SJSA1 (cell line): ENCODE measurements around the gene DAB2IP. TPM values are rescaled to one million over a fixed set of nuclear protein-coding genes. Genes with fewer than 3 reads are reported as not detected.

Experiments used
- DNase-seq, 2 experiments: peaks; one replicate each; pipeline ENCODE4 v3.0.0-alpha.2; 2015 to 2020; ENCODE audit warnings: low spot score in 2 of 2, low read depth in 1 of 2
- H3K27ac ChIP-seq: fragments of 250-450 bp; sonication (Bioruptor Pico); 2 replicates; pipeline ENCODE4 v1.5.1; 2020; ENCODE audit warnings: mild to moderate bottlenecking, moderate library complexity
- H3K27me3 ChIP-seq: fragments of 250-450 bp; sonication (Bioruptor Pico); replicated peaks from 2 replicates; pipeline ENCODE4 v1.5.1; 2020; ENCODE audit warnings: mild to moderate bottlenecking, moderate library complexity
- H3K36me3 ChIP-seq: fragments of 250-450 bp; sonication (Bioruptor Pico); 2 replicates; pipeline ENCODE4 v1.5.1; 2020; ENCODE audit warnings: mild to moderate bottlenecking
- H3K4me1 ChIP-seq: fragments of 250-450 bp; sonication (Bioruptor Pico); replicated peaks from 2 replicates; pipeline ENCODE4 v1.6.1; 2021; ENCODE audit warnings: mild to moderate bottlenecking
- H3K4me3 ChIP-seq: fragments of 250-450 bp; sonication (Bioruptor Pico); 2 replicates; pipeline ENCODE4 v1.5.1; 2020; ENCODE audit warnings: mild to moderate bottlenecking
- H3K9me3 ChIP-seq: fragments of 250-450 bp; sonication (Bioruptor Pico); replicated peaks from 2 replicates; pipeline ENCODE4 v1.5.1; 2020; ENCODE audit warnings: mild to moderate bottlenecking
- total RNA-seq: library from RNA; depleted of rRNA; stranded (reverse); fragments of >200 nt; shearing (Covaris generic); gene quantifications from 2 replicates; pipeline ENCODE4 v1.2.3, GENCODE V29; 2014

Gene DAB2IP
- total RNA-seq, 1 experiment from 2014 or later: 2.8 TPM

GRCh38 chr9:121778252-121779225 is 127.1 kb downstream of the DAB2IP start:
- no peak overlapping the region for H3K4me3 ChIP-seq
- no peaks in the 10 kb centered on the region for H3K36me3 ChIP-seq
- DNase-seq: no peak
- no peaks in the 10 kb centered on the region for H3K9me3 ChIP-seq
- no peaks in the 10 kb centered on the region for H3K27me3 ChIP-seq
- H3K27ac ChIP-seq: no peak overlapping the region
- H3K4me1 ChIP-seq: no peaks in the 10 kb centered on the region

- H3K27ac ChIP-seq: no peak overlapping the region
Observed at GRCh38 chr9:121779381-121780117, 128.1 kb downstream of the DAB2IP start.

GRCh38 chr9:121780177-121781040 is 129.0 kb downstream of the DAB2IP start:
- Histone ChIP-seq H3K4me3 (no peak overlapping the region), H3K4me1 (no peaks in the 10 kb centered on the region), H3K36me3 (no peaks in the 10 kb centered on the region), H3K9me3 (no peaks in the 10 kb centered on the region), H3K27me3 (no peaks in the 10 kb centered on the region), H3K27ac (no peak overlapping the region)
- no peak for DNase-seq

More at GRCh38 chr9:121779381-121780117, 128.1 kb downstream of the DAB2IP start:
- Histone ChIP-seq H3K4me1 (no peaks in the 10 kb centered on the region), H3K36me3 (no peaks in the 10 kb centered on the region), H3K9me3 (no peaks in the 10 kb centered on the region), H3K27me3 (no peaks in the 10 kb centered on the region), H3K4me3 (no peak overlapping the region)
- DNase-seq: no peak

GRCh38 chr9:121781145-121781548 is 129.7 kb downstream of the DAB2IP start:
- Histone ChIP-seq H3K36me3 (no peaks in the 10 kb centered on the region), H3K4me1 (no peaks in the 10 kb centered on the region), H3K27ac (no peak overlapping the region), H3K27me3 (no peaks in the 10 kb centered on the region), H3K4me3 (no peak overlapping the region), H3K9me3 (no peaks in the 10 kb centered on the region)
- DNase-seq: no peak

- Histone ChIP-seq H3K36me3 (no peaks in the 10 kb centered on the region), H3K27ac (no peak overlapping the region), H3K27me3 (no peaks in the 10 kb centered on the region), H3K9me3 (no peaks in the 10 kb centered on the region), H3K4me3 (no peak overlapping the region), H3K4me1 (no peaks in the 10 kb centered on the region)
- no peak for DNase-seq
Observed at GRCh38 chr9:121781701-121782464, 130.4 kb downstream of the DAB2IP start.

- no peaks in the 10 kb centered on the region for H3K9me3 ChIP-seq
- no peaks in the 10 kb centered on the region for H3K27me3 ChIP-seq
- no peak overlapping the region for H3K27ac ChIP-seq
- DNase-seq: no peak
- H3K4me1 ChIP-seq: no peaks in the 10 kb centered on the region
- no peaks in the 10 kb centered on the region for H3K36me3 ChIP-seq
- H3K4me3 ChIP-seq: no peak overlapping the region
Observed at GRCh38 chr9:121782514-121783110, 131.2 kb downstream of the DAB2IP start.

GRCh38 chr9:121783111-121783510 is 131.7 kb downstream of the DAB2IP start:
- H3K9me3 ChIP-seq: no peaks in the 10 kb centered on the region
- no peak overlapping the region for H3K4me3 ChIP-seq
- H3K36me3 ChIP-seq: no peaks in the 10 kb centered on the region
- no peak overlapping the region for H3K27ac ChIP-seq
- no peaks in the 10 kb centered on the region for H3K4me1 ChIP-seq
- no peak for DNase-seq
- H3K27me3 ChIP-seq: no peaks in the 10 kb centered on the region

- Histone ChIP-seq H3K36me3 (no peaks in the 10 kb centered on the region), H3K4me1 (no peaks in the 10 kb centered on the region), H3K9me3 (no peaks in the 10 kb centered on the region), H3K4me3 (no peak overlapping the region), H3K27me3 (no peaks in the 10 kb centered on the region), H3K27ac (no peak overlapping the region)
- DNase-seq: peak in 1 of 2 experiments; percentile 37
Observed at GRCh38 chr9:121783521-121784507, 132.4 kb downstream of the DAB2IP start.

- H3K27ac ChIP-seq: no peak overlapping the region
- no peak overlapping the region for H3K4me3 ChIP-seq
- H3K9me3 ChIP-seq: no peaks in the 10 kb centered on the region
- no peak for DNase-seq
- no peaks in the 10 kb centered on the region for H3K27me3 ChIP-seq
- no peaks in the 10 kb centered on the region for H3K36me3 ChIP-seq
- no peaks in the 10 kb centered on the region for H3K4me1 ChIP-seq
Observed at GRCh38 chr9:121784731-121785411, 133.4 kb downstream of the DAB2IP start.

- no peaks in the 10 kb centered on the region for H3K9me3 ChIP-seq
- H3K27me3 ChIP-seq: no peaks in the 10 kb centered on the region
- no peak overlapping the region for H3K4me3 ChIP-seq
Observed at GRCh38 chr9:121785673-121786542, 134.5 kb downstream of the DAB2IP start.

More at GRCh38 chr9:121785673-121786542, 134.5 kb downstream of the DAB2IP start:
- H3K4me1 ChIP-seq: no peaks in the 10 kb centered on the region
- no peak overlapping the region for H3K27ac ChIP-seq
- DNase-seq: peak in 1 of 2 experiments; percentile 23
- H3K36me3 ChIP-seq: no peaks in the 10 kb centered on the region
